Right renal cortex interstitium (tissue), 3 donors: ENCODE data around the gene INHBB. TPM values are rescaled to one million over a fixed set of nuclear protein-coding genes. Genes with fewer than 3 reads are reported as not detected.

Experiments used
- DNase-seq, 3 donors: peaks; one replicate each; pipeline ENCODE4 v3.0.0-alpha.2; 2013; ENCODE audit warnings: low read depth in 3 of 3, low spot score in 2 of 3
- polyA plus RNA-seq, 3 donors: library from polyadenylated mRNA; unstranded; fragments of 120-200 nt; gene quantifications; one replicate each; pipeline ENCODE4 v1.2.1, GENCODE V29; 2013; ENCODE audit not compliant: insufficient read length in 3 of 3

The INHBB gene
- polyA plus RNA-seq, 3 donors, result 0.04 TPM; not detected in 1

- DNase-seq, result no peak
These were observed 9.2 kb upstream of the INHBB start for GRCh38 chr2:120336749-120337148.

GRCh38 chr2:120338015-120338414 is 7.9 kb upstream of the INHBB start:
- DNase-seq, result no peak

- DNase-seq, result no peak
These were observed 4.0 kb upstream of the INHBB start for GRCh38 chr2:120341977-120342376.

- DNase-seq, result no peak
These were observed 3.5 kb upstream of the INHBB start for GRCh38 chr2:120342446-120342845.

GRCh38 chr2:120343100-120343432 is 2.9 kb upstream of the INHBB start:
- no peak for DNase-seq

GRCh38 chr2:120343433-120344105 is 2.4 kb upstream of the INHBB start:
- peak in 1 of 3 donors; percentile 56 for DNase-seq

GRCh38 chr2:120344214-120344975 is 1.5 kb upstream of the INHBB start:
- DNase-seq, result no peak

- no peak for DNase-seq
These were observed 857 bp upstream of the INHBB start for GRCh38 chr2:120344976-120345581.

GRCh38 chr2:120345608-120346007 is 328 bp upstream of the INHBB start:
- no peak for DNase-seq

- DNase-seq, result no peak
These were observed 877 bp downstream of the INHBB start for GRCh38 chr2:120346667-120347358.

- no peak for DNase-seq
These were observed 1.6 kb downstream of the INHBB start for GRCh38 chr2:120347396-120348060.

GRCh38 chr2:120348134-120348736 is 2.3 kb downstream of the INHBB start:
- DNase-seq, result no peak

GRCh38 chr2:120348737-120349439 is 3.0 kb downstream of the INHBB start:
- DNase-seq, result no peak

- DNase-seq, result no peak
These were observed 3.5 kb downstream of the INHBB start for GRCh38 chr2:120349440-120349921.

GRCh38 chr2:120350080-120350479 is 4.1 kb downstream of the INHBB start:
- no peak for DNase-seq

GRCh38 chr2:120350801-120351320 is 4.9 kb downstream of the INHBB start:
- no peak for DNase-seq

GRCh38 chr2:120352696-120353590 is 7.0 kb downstream of the INHBB start:
- DNase-seq, result no peak

- DNase-seq, result no peak
These were observed 7.6 kb downstream of the INHBB start for GRCh38 chr2:120353591-120353898.

GRCh38 chr2:120353931-120354330 is 8.0 kb downstream of the INHBB start:
- no peak for DNase-seq
